H9 (cell line): ENCODE data around the gene PRRX1. TPM values are rescaled to one million over a fixed set of nuclear protein-coding genes. Genes with fewer than 3 reads are reported as not detected.

Source experiments
- DNase-seq: peaks from one replicate; pipeline ENCODE4 v3.0.0-alpha.2; 2017
- H2AFZ ChIP-seq: one replicate; pipeline ENCODE4 v1.6.1; 2013; ENCODE audit warnings: mild to moderate bottlenecking, low read length, control low read depth, moderate library complexity
- H2AK5ac ChIP-seq: 2 replicates; pipeline ENCODE4 v1.6.1; 2013; ENCODE audit warnings: low read length, control low read depth, mixed read lengths; ENCODE audit not compliant: insufficient read length
- H2BK120ac ChIP-seq: one replicate; pipeline ENCODE4 v1.6.1; 2013; ENCODE audit warnings: low read depth, mild to moderate bottlenecking, low read length, control low read depth, inconsistent platforms; ENCODE audit not compliant: poor library complexity, severe bottlenecking
- H2BK12ac ChIP-seq: 2 replicates; pipeline ENCODE4 v1.6.1; 2013; ENCODE audit warnings: low read length, control low read depth, mixed read lengths, low read depth; ENCODE audit not compliant: insufficient read length
- H2BK15ac ChIP-seq: 2 replicates; pipeline ENCODE4 v1.6.1; 2013; ENCODE audit warnings: low read depth, low read length, control low read depth
- H2BK20ac ChIP-seq: one replicate; pipeline ENCODE4 v1.6.1; 2013; ENCODE audit warnings: low read depth, mild to moderate bottlenecking, low read length, control low read depth, inconsistent platforms; ENCODE audit not compliant: poor library complexity, severe bottlenecking
- H2BK5ac ChIP-seq: 2 replicates; pipeline ENCODE4 v1.6.1; 2013; ENCODE audit warnings: low read length, control low read depth, mixed read lengths; ENCODE audit not compliant: insufficient read length
- H3K14ac ChIP-seq: 2 replicates; pipeline ENCODE4 v1.6.1; 2013; ENCODE audit warnings: low read length, control low read depth; ENCODE audit not compliant: insufficient read depth
- H3K18ac ChIP-seq: 2 replicates; pipeline ENCODE4 v1.6.1; 2013; ENCODE audit warnings: low read depth, mild to moderate bottlenecking, mixed read lengths, low read length, control low read depth; ENCODE audit not compliant: insufficient read length
- H3K23ac ChIP-seq: 2 replicates; pipeline ENCODE4 v1.6.1; 2013; ENCODE audit warnings: low read length, control low read depth, mixed read lengths, low read depth; ENCODE audit not compliant: insufficient read length
- H3K23me2 ChIP-seq: 2 replicates; pipeline ENCODE4 v1.6.1; 2013; ENCODE audit warnings: low read depth, mild to moderate bottlenecking, mixed read lengths, low read length, control low read depth; ENCODE audit not compliant: insufficient read length, poor library complexity, severe bottlenecking
- H3K27ac ChIP-seq: 2 replicates; pipeline ENCODE4 v1.5.1; 2013; ENCODE audit warnings: low read length, control low read depth, mixed read lengths, low read depth; ENCODE audit not compliant: insufficient read length
- H3K27me3 ChIP-seq: 2 replicates; pipeline ENCODE4 v1.6.1; 2013; ENCODE audit warnings: low read length, control low read depth, inconsistent platforms; ENCODE audit not compliant: insufficient read depth
- H3K4ac ChIP-seq: 2 replicates; pipeline ENCODE4 v1.6.1; 2013; ENCODE audit warnings: low read depth, mild to moderate bottlenecking, control low read depth, inconsistent platforms, low read length, moderate library complexity
- H3K4me1 ChIP-seq: 2 replicates; pipeline ENCODE4 v1.6.1; 2013; ENCODE audit warnings: low read length, control low read depth, inconsistent platforms; ENCODE audit not compliant: insufficient read depth
- H3K4me2 ChIP-seq: 2 replicates; pipeline ENCODE4 v1.6.1; 2013; ENCODE audit warnings: low read length, control low read depth, mixed read lengths; ENCODE audit not compliant: insufficient read length, insufficient read depth
- H3K56ac ChIP-seq: 2 replicates; pipeline ENCODE4 v1.6.1; 2013; ENCODE audit warnings: low read depth, mild to moderate bottlenecking, mixed read lengths, low read length, control low read depth; ENCODE audit not compliant: insufficient read length
- H3K79me1 ChIP-seq: 2 replicates; pipeline ENCODE4 v1.6.1; 2013; ENCODE audit warnings: low read depth, mild to moderate bottlenecking, moderate library complexity, low read length, control low read depth, inconsistent platforms; ENCODE audit not compliant: insufficient read depth, poor library complexity, severe bottlenecking
- H3K79me2 ChIP-seq: 2 replicates; pipeline ENCODE4 v1.6.1; 2013; ENCODE audit warnings: low read length, control low read depth, inconsistent platforms; ENCODE audit not compliant: insufficient read depth
- H3K9ac ChIP-seq: 2 replicates; pipeline ENCODE4 v1.6.1; 2013; ENCODE audit warnings: low read length, control low read depth, mixed read lengths; ENCODE audit not compliant: insufficient read length; ENCODE audit errors: extremely low read depth
- H3K9me3 ChIP-seq: one replicate; pipeline ENCODE4 v1.6.1; 2013; ENCODE audit warnings: low read depth, low read length, inconsistent platforms; ENCODE audit not compliant: control insufficient read depth
- H3T11ph ChIP-seq: one replicate; pipeline ENCODE4 v1.6.1; 2013; ENCODE audit warnings: mild to moderate bottlenecking, low read length, control low read depth, inconsistent platforms
- H4K20me1 ChIP-seq: one replicate; pipeline ENCODE4 v1.6.1; 2013; ENCODE audit not compliant: control insufficient read depth, insufficient read length, insufficient read depth
- H4K5ac ChIP-seq: 2 replicates; pipeline ENCODE4 v1.6.1; 2013; ENCODE audit warnings: low read depth, mild to moderate bottlenecking, mixed read lengths, low read length, control low read depth; ENCODE audit not compliant: insufficient read length
- H4K8ac ChIP-seq: replicated peaks from 2 replicates; pipeline ENCODE4 v1.6.1; 2013; ENCODE audit warnings: low read length, control low read depth, mixed read lengths, low read depth; ENCODE audit not compliant: insufficient read length
- H4K91ac ChIP-seq: 2 replicates; pipeline ENCODE4 v1.6.1; 2013; ENCODE audit warnings: low read depth, mild to moderate bottlenecking, moderate library complexity, mixed read lengths, low read length, control low read depth; ENCODE audit not compliant: insufficient read length
- H3K27ac Mint-ChIP-seq, 3 experiments: 2 replicates in 2 of 3; 3 replicates in 1 of 3; pipeline ENCODE4 v1.8.0; 2020 to 2021; ENCODE audit warnings: mixed read lengths in 3 of 3, mild to moderate bottlenecking in 1 of 3, moderate library complexity in 1 of 3
- H3K27me3 Mint-ChIP-seq: 2 replicates; pipeline ENCODE4 v1.8.0; 2021; ENCODE audit warnings: low read depth, mild to moderate bottlenecking, moderate library complexity, mixed read lengths
- H3K36me3 Mint-ChIP-seq, 3 experiments: 2 replicates in 2 of 3; 3 replicates in 1 of 3; pipeline ENCODE4 v1.8.0; 2020 to 2021; ENCODE audit warnings: low read depth in 3 of 3, mixed read lengths in 3 of 3; ENCODE audit not compliant: insufficient read depth in 1 of 3
- H3K4me1 Mint-ChIP-seq, 2 experiments: 2 replicates each; pipeline ENCODE4 v1.8.0; 2020; ENCODE audit warnings: mixed read lengths in 2 of 2
- H3K4me3 Mint-ChIP-seq, 2 experiments: 2 replicates in 1 of 2; 3 replicates in 1 of 2; pipeline ENCODE4 v1.8.0; 2020 to 2021; ENCODE audit warnings: mild to moderate bottlenecking in 2 of 2, mixed read lengths in 2 of 2, moderate library complexity in 1 of 2
- H3K9me3 Mint-ChIP-seq, 2 experiments: 2 replicates in 1 of 2; 3 replicates in 1 of 2; pipeline ENCODE4 v1.8.0; 2020; ENCODE audit warnings: mild to moderate bottlenecking in 2 of 2, mixed read lengths in 2 of 2, moderate library complexity in 1 of 2
- WGBS: extraction: QIAGEN DNeasy Blood & Tissue Kit; methylation state at CpG from one replicate; pipeline ENCODE4 v1.1.7; 2013; ENCODE audit warnings: missing lambda C conversion rate, low lambda C conversion rate, mixed read lengths; ENCODE audit not compliant: insufficient read length; ENCODE audit errors: extremely low coverage; 5-methylcytosine and 5-hydroxymethylcytosine counted together
- total RNA-seq: library from RNA; stranded (reverse); gene quantifications from 2 replicates; pipeline ENCODE4 v1.2.1, GENCODE V29; 2021
- TF ChIP-seq, protein P1 (sequence below): fragments of 200-600 bp; sonication (generic); conservative IDR thresholded peaks from 3 replicates; pipeline ENCODE4 v1.8.0; 2021; ENCODE audit warnings: antibody characterized with exemption, mild to moderate bottlenecking

PRRX1 gene
- total RNA-seq, 1 experiment from 2014 or later, result not detected

DNA sequence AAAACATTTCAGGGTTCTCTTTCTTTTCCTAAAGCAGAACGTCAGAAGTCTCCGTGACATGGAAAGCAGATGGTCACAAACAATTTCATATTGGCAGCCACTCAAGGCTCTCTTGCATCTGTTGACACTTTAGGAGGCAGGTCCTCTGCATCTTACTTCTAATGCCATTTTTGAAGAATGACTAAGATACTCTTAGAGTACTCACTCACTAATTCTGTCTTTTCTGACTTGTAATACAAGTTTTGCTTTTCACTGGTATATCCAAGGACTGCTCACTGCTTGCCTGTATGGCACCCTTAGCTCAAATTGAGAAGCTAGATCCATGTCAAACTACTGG, 68.3 kb downstream of the PRRX1 start:
- H3K27ac ChIP-seq, result no peak overlapping the region
- H3K4me2 ChIP-seq, result no peak overlapping the region
- H3K27me3 Mint-ChIP-seq, result no peaks in the 10 kb centered on the region; the same call in 1 of the 2 replicates
- H2BK15ac ChIP-seq, result no peak overlapping the region
- H4K8ac ChIP-seq, result no peak overlapping the region
- H2BK120ac ChIP-seq, result no peak overlapping the region
- H3K79me1 ChIP-seq, result no peaks in the 10 kb centered on the region
- H3K9ac ChIP-seq, result no peak overlapping the region
- no peak overlapping the region for H3K14ac ChIP-seq
- H2BK5ac ChIP-seq, result no peak overlapping the region
- H3K9me3 ChIP-seq, result no peaks in the 10 kb centered on the region
- no peak overlapping the region for H3K23ac ChIP-seq
- no peaks in the 10 kb centered on the region for H3K23me2 ChIP-seq
- H3K9me3 Mint-ChIP-seq, result no peaks in the 10 kb centered on the region
- no peak overlapping the region for H2BK20ac ChIP-seq
- no peak overlapping the region for H3K56ac ChIP-seq
- H4K5ac ChIP-seq, result no peak overlapping the region
- WGBS, result no CpG with 5 or more reads among the region's 2 CpGs
- H3K18ac ChIP-seq, result no peak overlapping the region
- H3T11ph ChIP-seq, result no peak overlapping the region
- DNase-seq, result no peak
- no peaks in the 10 kb centered on the region for H3K4me1 ChIP-seq
- no peaks in the 10 kb centered on the region for H4K20me1 ChIP-seq
- H3K4me3 Mint-ChIP-seq, result no peak overlapping the region
- H3K36me3 Mint-ChIP-seq, result no peaks in the 10 kb centered on the region
- H2AFZ ChIP-seq, result no peak overlapping the region
- no peak overlapping the region for H3K4ac ChIP-seq
- H3K27me3 ChIP-seq, result no peaks in the 10 kb centered on the region
- H4K91ac ChIP-seq, result no peak overlapping the region
- no peak overlapping the region for H2BK12ac ChIP-seq
- no peak overlapping the region for H2AK5ac ChIP-seq
- no peaks in the 10 kb centered on the region for H3K79me2 ChIP-seq
- TF ChIP-seq, protein P1, sequence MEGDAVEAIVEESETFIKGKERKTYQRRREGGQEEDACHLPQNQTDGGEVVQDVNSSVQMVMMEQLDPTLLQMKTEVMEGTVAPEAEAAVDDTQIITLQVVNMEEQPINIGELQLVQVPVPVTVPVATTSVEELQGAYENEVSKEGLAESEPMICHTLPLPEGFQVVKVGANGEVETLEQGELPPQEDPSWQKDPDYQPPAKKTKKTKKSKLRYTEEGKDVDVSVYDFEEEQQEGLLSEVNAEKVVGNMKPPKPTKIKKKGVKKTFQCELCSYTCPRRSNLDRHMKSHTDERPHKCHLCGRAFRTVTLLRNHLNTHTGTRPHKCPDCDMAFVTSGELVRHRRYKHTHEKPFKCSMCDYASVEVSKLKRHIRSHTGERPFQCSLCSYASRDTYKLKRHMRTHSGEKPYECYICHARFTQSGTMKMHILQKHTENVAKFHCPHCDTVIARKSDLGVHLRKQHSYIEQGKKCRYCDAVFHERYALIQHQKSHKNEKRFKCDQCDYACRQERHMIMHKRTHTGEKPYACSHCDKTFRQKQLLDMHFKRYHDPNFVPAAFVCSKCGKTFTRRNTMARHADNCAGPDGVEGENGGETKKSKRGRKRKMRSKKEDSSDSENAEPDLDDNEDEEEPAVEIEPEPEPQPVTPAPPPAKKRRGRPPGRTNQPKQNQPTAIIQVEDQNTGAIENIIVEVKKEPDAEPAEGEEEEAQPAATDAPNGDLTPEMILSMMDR, result no peak
- no peaks in the 10 kb centered on the region for H3K4me1 Mint-ChIP-seq
- no peak overlapping the region for H3K27ac Mint-ChIP-seq
